22Rv1 (cell line): ENCODE measurements around the gene NPIPB2.

Experiments used
- CTCF ChIP-seq: fragments of 450-650 bp; IDR thresholded peaks from 2 replicates; pipeline ENCODE4 v1.5.1; 2017; ENCODE audit warnings: mild to moderate bottlenecking
- ZFX ChIP-seq: fragments of 450-650 bp; IDR thresholded peaks from 2 replicates; pipeline ENCODE4 v1.6.1; 2017; ENCODE audit warnings: antibody characterized with exemption, borderline replicate concordance

- TF ChIP-seq CTCF (no peak), ZFX (no peak)
These were observed 40.8 kb downstream of the NPIPB2 start for GRCh38 chr16:11901091-11901490.
